IPS-11a (cell line): ENCODE results near the gene PREX1.

Experiments used
- H3K4me3 ChIP-seq: one replicate; pipeline ENCODE4 v1.5.1; 2013; ENCODE audit warnings: low read depth, low read length, control low read depth

PREX1 gene

DNA sequence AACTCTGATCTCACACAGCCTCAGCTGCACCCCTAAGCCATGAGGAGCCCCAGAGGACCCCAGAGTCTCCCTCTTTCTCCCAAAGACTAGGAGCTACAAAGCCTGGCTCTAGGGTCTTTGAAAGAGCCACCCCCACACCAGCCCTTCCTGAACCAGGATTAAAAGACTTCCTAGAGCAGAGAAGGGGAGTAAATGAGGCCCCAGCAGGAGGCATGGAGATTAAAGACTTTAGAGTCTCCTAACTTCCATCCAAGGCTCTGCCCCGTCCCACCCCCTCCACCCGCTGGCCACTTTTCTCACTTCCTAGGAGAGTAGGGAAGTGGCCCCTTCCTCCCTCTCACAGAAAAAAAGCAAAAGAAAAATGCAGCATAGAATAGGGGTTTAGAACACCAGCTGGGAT, 1.7 kb downstream of the PREX1 start:
- H3K4me3 ChIP-seq = no peak overlapping the region

DNA sequence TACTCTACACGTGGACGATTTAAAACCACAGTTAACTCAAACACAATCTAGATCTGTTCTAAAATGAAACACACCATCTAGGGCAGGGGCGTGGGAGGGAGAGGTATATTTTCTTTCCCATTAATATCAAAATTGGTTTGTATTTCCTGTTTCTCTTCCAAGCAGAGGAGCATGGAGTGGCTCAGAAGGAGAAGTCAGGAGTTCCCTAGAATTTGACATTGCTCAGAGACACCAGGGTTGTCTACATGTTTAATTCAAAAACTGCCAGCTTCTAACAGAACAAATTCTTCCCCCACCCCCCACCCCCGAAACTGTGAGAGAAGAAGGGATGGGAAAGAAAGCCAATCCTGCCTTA, 2.3 kb downstream of the PREX1 start:
- H3K4me3 ChIP-seq = no peak overlapping the region

DNA sequence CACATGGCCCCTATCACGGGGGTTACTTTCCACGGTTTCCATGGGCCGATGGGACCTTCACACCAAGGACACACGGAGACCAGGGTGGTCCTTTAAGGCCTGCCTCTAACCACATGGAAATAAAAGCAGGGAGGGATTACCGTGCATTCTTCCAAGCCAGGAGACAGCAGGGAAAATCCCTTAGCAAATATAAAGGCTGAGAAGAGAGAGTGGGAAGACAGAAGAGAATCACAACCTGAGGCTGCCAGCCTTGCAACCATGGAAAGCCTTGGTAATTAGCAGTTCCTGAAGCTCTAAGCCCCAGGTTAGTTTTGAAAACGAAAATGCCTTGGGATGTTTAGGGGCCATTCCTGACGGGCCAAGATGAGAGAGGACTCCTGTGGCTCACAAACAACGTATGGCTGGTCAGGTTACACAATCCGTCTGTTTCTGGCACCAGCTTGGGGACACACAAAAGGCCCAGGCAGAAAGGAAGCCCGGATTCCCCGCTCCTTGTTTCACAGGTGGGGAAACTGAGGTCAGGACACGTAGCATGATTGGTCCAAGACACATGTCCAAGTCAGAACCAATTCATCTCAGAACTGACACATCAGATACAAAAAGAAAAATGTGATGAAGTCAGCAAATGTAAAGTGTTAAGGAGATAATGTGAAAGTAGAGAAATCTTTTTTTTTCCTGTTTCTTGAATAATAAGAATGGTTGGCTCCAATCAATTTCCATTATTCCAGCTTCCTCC, 2.8 kb downstream of the PREX1 start:
- no peak overlapping the region for H3K4me3 ChIP-seq

DNA sequence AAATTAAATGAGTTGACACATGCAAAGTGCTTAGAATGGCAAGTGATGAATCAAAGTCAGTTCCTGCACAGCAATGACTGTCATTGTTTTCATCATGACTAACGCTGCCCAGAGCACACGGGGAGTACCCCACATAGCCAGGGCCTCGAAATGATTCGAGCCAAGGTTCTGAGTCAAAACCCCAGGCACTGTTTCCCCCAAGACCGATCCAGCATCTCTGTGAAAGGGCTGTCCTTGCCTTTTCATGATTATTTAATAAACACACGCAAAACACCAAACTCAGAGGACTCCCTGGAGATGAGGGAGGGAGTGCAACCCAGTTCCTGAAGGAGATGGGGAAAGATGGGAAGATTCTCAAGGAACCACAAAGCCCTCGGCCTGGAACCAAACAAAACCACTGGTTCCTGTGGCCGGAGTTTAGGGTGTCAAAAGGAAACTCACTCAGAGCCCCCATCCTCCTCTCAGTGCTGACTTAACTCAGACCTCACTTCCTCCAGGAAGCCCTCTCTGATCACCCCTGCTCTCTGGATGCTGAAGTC, 3.8 kb downstream of the PREX1 start:
- H3K4me3 ChIP-seq = no peak overlapping the region

DNA sequence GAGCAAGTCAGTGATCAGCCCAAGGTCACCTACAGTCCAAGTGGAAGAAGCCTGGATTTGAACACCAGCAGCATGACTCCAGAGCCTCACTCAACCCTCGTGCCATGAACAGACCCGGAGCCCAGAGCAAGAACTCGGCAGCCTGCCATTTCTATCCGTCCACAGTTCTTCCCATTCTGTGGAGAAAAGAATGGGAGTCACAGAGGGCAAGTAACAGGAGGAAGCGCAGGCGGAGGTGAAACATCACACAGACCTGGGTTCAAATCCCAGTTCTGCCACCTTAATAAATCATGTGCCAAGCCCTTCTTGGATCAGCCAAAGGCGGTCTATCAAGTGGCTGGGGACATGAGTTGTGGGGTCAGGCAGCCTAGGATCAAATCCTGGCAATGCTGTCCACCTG, 4.3 kb downstream of the PREX1 start:
- H3K4me3 ChIP-seq = no peak overlapping the region

DNA sequence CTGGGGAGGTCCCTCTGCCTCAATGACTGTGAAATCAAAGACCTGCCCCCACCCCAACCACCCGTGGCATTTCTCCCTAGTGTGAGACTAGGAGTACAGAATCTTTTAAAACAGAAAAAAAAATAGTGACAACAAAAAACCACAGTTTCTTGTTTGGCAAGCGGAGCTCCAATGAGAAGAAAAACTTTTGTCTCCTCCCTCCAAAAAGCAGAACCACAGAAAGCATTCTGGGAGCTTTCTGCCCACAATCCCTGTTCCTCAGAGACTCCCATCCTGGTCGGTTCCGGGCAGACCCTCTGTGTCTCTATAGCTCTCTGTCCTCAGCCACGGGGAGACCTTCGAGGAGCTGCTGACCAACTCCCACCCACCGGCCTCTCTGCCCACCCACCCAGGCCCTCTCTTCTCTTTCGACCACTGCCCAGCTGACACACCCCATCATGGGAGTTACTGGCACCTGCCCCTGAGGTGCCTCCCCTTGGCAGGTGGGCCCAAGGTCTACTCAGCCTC, 4.9 kb downstream of the PREX1 start:
- no peak overlapping the region for H3K4me3 ChIP-seq

DNA sequence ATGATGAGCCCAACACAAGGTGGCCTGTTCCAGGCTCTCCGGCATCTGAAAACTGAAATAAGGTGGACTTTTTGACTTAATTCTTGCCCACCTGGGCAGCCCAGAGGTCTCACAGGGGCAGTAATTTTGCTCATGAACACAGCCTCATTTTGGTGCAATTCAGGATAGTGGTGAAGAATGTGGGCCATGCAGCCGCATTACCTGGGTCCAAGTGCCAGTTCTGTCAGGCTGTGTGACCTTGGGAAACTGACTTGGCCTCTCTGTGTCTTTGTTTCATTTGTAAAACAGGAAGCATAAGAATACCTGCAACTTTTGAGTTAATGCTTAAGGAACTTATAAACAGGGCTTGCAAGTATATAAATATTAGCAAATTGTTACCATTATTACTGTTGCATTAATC, 5.6 kb downstream of the PREX1 start:
- no peak overlapping the region for H3K4me3 ChIP-seq

DNA sequence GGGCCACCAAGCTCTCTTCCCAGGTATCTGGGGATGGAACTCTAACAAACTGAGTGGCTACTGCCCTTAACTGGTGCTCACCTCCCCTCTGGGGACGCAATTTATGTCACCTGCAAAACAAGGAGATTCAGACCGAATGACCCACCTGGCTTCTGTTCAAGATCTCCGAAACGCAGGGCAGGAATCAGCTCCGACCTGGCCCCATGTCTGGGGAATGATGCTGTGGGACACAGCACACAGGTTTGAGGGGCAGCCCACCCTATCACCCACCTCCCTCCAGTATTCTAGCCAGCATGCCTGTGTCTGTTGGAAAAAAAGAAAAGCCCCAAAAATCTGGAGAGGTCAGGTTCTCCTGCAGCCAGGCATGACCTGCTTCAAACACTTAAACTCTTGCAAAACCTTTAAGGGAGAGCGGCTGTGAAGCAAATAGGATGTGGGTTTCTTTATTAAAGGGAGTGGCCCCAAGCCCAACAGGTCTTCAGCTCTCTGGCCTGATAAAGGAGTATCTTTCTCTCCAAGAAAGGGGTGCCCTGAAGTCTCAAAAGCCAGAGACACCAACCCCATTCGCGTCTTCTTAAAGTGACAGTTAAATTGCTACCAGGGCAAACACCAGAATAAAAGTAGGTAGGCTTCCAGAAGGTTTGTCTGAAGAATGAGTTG, 6.4 kb downstream of the PREX1 start:
- H3K4me3 ChIP-seq = no peak overlapping the region

DNA sequence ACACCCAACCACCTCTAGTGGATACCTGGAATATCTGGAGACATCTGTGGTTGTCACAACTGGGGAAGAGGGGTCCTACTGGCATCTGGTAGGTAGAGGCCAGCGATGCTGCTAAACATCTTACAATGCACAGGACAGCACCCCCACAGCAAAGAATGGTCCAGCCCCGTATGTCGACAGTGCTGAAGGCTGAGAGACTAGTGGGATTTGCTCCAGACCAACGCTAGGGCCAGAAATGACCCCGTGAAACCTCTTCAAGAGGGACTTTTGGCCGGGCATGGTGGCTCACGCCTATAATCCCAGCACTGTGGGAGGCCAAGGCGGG, 7.2 kb downstream of the PREX1 start:
- no peak overlapping the region for H3K4me3 ChIP-seq

DNA sequence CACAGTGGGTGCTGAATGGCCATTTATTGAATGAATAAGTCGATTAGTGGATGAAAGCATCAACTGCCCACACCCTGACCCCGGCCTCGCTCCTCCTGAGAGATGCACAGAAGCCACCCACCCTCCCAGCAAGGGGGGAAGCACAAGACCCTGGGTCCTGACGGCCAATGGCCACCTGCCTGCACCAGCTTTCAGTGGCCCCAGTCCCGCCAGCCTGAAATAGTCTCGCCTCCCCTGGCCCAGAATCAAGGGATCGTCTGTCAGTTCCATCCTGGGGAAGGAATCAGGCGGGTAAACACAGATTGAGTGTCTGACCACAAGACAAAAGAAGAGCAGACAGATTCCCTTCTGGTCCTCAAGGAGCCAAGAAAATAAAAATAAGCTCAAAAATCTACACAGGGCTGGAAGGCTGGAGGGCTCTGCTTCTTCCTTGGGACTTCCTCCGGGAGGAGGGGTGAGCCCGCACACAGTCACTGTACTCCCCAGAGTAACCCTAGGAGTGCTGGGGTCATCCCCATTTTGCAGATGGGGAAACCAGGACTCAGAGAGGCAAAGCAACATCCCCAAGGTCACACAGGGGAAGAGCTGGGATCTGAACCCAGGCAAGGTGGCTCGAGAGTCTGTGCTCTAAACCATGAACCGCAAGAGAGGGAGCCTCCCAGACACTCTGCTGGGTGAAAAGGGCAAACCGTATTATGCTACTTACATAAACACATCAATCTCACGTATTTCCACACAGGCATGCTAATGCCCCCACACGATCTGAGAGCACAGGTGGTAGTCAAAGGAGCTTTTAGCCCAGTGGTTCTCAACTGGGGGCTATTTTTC, 7.8 kb downstream of the PREX1 start:
- H3K4me3 ChIP-seq = no peak overlapping the region

DNA sequence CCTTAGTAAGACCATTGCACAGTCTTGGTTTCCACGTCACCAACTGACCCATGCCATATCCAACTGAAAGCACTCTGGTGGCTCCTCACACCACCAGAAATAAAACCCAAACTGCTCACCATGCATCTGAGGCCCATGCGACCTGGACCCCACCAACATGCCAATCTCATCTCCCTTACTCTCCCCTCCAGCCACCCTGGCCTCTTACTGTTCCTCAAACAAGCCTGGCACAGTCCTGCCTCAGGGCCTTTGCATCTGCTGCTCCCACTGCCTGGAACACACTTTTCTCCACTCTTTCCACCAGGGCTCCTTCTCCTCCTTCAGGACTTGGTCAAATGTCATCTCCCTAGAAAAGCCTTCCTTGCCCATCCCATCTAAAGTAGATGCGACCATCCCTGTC, 8.7 kb downstream of the PREX1 start:
- no peak overlapping the region for H3K4me3 ChIP-seq

DNA sequence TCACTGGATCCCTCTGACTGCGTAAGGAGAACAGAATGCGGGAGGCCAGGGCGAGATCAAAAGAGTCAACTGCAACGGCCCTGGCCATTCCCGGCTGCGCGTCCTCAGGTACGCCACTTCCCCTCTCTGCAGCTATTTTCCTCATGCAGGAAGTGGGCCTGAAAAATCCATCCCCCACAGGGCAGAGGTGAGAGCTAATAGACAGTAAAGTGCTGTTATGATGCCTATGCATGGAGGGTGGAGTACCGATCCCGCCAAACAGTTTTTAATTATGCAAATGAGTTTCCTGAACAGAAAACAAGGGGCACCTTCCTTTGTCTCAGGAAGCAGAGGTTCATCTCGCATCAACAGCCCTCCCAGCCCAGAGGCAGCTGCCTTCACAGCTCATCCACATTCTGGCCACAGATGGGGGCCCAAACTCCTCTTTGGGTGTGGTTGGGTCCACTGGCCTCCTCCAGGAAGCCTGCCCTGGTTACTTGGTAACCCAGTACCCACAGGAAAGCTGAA, 9.3 kb downstream of the PREX1 start:
- H3K4me3 ChIP-seq = no peak overlapping the region

DNA sequence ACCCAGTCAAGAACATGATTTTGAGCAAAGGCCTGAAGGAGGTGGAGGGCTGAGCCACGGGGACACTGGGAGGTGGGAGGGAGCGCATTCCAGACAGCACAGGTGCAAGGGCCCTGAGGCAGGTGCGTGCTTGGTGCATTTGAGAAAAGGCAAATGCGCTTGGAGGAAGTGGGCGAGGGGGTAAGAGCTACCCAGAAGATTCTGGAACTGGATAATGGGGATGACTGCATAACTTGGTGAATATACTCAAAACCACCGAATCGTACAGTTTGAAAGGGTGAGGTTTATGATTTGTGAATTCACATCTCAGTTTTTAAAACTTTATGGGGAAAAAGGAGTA, 9.8 kb downstream of the PREX1 start:
- H3K4me3 ChIP-seq = no peak overlapping the region

DNA sequence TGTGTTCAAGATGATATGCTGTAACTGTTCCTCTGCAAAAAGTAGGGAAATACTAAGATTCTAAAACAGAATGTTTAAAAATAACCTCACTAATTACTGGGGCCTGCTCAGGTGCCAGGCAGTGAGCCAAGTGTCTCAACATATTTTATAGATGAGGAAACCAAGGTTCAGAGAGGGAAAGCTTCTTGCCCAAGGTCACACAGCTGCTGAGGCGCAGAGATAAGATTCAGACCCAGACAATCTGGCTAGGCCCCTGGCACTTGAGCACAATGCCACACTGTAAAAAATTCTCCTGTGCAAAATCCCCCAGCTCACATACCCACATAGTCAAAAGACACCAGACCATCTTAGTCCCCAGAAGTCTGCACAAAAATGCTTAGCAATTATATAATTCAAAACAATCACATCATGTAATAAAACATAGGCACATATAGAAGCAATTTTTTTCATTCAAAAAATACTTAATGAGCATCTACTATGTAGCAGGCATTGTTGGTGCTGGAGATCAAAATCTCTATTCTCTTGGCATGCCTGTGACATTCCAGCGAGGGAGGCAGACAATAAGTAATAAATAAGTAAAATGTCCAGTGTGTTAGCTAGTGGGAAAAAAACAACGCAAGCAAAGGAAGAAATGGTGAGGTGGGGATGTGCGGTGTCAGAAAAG, 10.3 kb downstream of the PREX1 start:
- H3K4me3 ChIP-seq = no peak overlapping the region

DNA sequence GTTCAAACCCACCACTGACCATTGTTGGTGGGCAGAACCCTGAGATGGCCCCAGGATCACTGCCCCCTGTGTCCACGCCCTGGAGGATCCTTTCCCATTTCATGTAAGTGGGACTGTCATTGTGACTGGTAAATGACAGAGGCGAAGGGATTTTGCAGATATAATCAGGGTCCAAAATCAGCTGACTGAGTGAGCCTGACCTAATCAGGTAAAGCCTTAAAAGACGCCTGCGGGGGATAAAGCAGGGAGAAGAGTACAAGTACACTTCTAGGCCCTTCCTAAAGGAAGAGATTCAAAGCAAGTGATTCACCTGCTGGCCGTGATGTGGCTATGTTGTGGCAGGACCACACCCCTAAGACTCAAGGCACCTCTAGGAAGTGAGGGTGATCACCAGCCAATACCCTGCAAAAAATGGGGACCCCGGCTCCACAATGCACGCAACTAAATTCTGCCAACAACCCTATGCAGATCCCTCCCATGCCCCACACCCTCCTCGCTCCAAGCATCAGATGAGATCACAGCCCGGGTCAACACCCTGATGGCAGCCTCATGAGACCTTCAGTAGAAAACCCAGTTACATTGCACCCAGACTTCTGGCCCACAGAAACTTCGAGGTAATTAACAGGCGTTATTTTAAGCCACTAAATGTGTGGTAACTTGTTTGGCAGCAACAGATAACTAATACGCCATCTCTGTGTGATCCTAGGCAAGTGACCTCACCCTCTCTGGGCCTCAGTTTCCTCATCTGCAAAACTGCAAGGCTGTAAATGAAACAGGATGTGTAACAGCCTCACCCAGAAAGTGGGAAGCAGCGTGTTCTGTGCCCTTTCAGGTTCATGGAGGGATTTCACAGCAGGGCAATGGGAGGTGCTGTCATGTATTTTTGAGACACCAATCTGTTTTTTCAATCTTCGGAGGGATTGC, 11.3 kb downstream of the PREX1 start:
- no peak overlapping the region for H3K4me3 ChIP-seq

DNA sequence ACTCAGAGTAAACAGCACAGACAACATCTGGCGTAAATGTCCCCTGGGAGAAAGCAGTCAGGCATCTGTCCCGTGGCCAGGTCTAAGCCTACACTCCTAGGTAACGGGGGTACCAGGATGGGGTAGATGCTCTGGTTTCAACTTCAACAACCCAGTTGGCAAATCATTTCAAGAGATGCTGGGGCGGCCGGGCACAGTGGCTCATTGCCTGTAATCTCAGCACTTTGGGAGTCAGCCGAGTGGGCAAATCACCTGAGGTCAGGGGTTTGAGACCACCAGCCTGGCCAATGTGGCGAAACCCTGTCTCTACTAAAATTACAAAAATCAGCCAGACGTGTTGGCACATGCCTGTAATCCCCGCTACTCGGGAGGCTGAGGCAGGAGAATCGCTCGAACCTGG, 12.3 kb downstream of the PREX1 start:
- H3K4me3 ChIP-seq = no peak overlapping the region

DNA sequence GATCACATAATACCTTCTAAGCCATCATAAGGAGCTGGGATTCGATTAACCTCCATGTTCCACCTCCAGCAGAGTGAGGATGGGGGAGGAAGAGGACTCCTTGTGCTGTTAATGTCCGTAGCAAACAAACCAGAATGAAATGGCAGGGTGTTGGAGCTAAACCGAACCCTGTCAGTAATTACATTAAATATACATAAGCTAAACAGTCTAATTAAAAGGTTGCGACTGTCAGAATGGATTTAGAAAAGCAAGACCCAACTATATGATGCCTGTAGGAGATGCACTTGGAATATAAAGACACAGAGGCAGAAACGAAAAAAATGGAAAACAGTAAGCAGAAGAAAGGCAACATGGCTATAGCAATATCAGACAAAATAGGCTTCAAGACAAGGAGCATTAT, 13.2 kb downstream of the PREX1 start:
- H3K4me3 ChIP-seq = no peak overlapping the region

DNA sequence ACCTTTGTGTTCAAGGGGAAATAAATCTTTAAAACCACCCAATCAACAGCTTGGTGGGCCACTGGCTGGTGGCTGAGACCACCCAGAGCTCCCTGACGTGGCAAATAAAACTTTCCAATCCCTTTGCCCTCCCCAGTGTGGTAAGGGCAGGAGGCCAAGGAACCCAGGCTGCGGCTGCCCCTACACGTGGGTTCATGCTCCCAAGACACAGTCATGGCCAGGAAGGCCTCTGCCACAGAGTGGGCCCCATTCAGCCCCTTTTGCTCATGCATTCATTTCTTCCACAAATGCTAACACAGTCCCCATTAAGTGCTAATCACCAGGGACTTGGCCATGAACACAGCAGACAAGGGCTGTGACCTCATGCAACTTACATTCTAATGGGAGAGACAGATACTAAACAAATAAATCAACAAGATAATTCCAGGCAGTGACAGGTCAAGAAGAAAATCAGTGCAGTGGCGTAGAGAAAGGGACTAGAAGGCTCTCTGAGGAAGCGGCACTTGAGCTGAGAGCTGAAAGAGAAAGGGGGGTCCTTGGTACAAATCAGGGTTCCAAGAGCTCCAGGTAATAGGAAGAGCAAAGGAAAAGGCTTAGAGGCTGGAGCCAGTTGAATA, 13.8 kb downstream of the PREX1 start:
- no peak overlapping the region for H3K4me3 ChIP-seq

DNA sequence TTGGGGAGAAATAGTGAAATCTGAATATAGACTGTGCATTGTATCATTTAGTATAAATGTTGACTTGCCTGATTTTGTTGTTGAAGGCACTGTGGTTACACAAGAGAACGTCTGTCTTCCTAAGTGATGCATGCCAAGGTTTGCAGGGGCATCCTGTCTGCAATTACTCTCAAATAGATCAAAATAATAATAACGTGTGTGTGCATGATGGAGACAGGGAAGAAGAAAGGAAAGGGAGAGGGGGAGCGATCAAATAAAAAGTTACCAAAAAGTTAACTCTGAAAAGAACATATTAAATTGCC, 14.4 kb downstream of the PREX1 start:
- H3K4me3 ChIP-seq = no peak overlapping the region
